Osteocyte (in vitro differentiated cells): Measurements from ENCODE around the gene RAPGEF5. TPM values are rescaled to one million over a fixed set of nuclear protein-coding genes. Genes with fewer than 3 reads are reported as not detected.

Experiments used
- DNase-seq: peaks from one replicate; pipeline ENCODE4 v3.0.0; 2021; ENCODE audit warnings: mixed read lengths; ENCODE audit not compliant: unreplicated experiment; ENCODE audit errors: extremely low spot score
- H3K27ac Mint-ChIP-seq: one replicate; pipeline ENCODE4 v1.8.0; 2021; ENCODE audit warnings: mild to moderate bottlenecking, mixed read lengths; ENCODE audit not compliant: unreplicated experiment
- H3K27me3 Mint-ChIP-seq: one replicate; pipeline ENCODE4 v1.8.0; 2021; ENCODE audit warnings: mixed read lengths; ENCODE audit not compliant: unreplicated experiment
- H3K36me3 Mint-ChIP-seq: one replicate; pipeline ENCODE4 v1.8.0; 2021; ENCODE audit warnings: mixed read lengths; ENCODE audit not compliant: unreplicated experiment
- H3K4me1 Mint-ChIP-seq: one replicate; pipeline ENCODE4 v1.8.0; 2021; ENCODE audit warnings: mixed read lengths; ENCODE audit not compliant: unreplicated experiment
- H3K4me3 Mint-ChIP-seq: one replicate; pipeline ENCODE4 v1.8.0; 2021; ENCODE audit warnings: mild to moderate bottlenecking, moderate library complexity, mixed read lengths; ENCODE audit not compliant: unreplicated experiment
- H3K9me3 Mint-ChIP-seq: one replicate; pipeline ENCODE4 v1.8.0; 2021; ENCODE audit warnings: mixed read lengths; ENCODE audit not compliant: unreplicated experiment
- total RNA-seq: library from RNA; stranded (reverse); gene quantifications from 2 replicates; pipeline ENCODE4 v1.2.1, GENCODE V29; 2021
- TF ChIP-seq, protein P1 (sequence below): fragments of 200-600 bp; sonication (generic); IDR thresholded peaks from 2 replicates; pipeline ENCODE4 v1.5.0; 2021; ENCODE audit warnings: antibody characterized with exemption, mild to moderate bottlenecking, moderate library complexity

Gene RAPGEF5
- total RNA-seq, 1 donor from 2014 or later: 0.27 TPM

DNA sequence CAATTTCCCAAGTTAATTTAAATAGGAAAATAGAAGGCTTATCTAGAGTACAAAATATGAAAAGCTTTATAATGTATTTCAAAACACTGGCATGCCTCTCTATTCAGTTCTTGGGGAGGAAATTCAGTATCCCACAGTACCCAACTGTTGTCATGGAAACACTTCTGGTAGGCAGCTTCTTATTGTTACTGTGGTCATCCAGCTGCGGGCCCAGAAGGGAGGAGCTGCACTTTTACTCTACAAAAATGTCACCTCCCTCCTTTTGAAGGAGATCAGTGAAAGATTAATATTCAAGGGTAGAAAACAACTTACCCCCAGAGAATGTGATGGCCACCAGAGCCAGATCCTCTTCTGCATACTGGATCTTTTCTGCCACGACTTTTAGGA is 202.8 kb downstream of the RAPGEF5 start:
- Mint-ChIP-seq H3K36me3 (no peaks in the 10 kb centered on the region), H3K9me3 (no peaks in the 10 kb centered on the region), H3K4me1 (no peaks in the 10 kb centered on the region), H3K27ac (no peak overlapping the region), H3K4me3 (no peak overlapping the region), H3K27me3 (no peaks in the 10 kb centered on the region)
- DNase-seq: no peak
- TF ChIP-seq, protein P1, sequence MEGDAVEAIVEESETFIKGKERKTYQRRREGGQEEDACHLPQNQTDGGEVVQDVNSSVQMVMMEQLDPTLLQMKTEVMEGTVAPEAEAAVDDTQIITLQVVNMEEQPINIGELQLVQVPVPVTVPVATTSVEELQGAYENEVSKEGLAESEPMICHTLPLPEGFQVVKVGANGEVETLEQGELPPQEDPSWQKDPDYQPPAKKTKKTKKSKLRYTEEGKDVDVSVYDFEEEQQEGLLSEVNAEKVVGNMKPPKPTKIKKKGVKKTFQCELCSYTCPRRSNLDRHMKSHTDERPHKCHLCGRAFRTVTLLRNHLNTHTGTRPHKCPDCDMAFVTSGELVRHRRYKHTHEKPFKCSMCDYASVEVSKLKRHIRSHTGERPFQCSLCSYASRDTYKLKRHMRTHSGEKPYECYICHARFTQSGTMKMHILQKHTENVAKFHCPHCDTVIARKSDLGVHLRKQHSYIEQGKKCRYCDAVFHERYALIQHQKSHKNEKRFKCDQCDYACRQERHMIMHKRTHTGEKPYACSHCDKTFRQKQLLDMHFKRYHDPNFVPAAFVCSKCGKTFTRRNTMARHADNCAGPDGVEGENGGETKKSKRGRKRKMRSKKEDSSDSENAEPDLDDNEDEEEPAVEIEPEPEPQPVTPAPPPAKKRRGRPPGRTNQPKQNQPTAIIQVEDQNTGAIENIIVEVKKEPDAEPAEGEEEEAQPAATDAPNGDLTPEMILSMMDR: no peak

DNA sequence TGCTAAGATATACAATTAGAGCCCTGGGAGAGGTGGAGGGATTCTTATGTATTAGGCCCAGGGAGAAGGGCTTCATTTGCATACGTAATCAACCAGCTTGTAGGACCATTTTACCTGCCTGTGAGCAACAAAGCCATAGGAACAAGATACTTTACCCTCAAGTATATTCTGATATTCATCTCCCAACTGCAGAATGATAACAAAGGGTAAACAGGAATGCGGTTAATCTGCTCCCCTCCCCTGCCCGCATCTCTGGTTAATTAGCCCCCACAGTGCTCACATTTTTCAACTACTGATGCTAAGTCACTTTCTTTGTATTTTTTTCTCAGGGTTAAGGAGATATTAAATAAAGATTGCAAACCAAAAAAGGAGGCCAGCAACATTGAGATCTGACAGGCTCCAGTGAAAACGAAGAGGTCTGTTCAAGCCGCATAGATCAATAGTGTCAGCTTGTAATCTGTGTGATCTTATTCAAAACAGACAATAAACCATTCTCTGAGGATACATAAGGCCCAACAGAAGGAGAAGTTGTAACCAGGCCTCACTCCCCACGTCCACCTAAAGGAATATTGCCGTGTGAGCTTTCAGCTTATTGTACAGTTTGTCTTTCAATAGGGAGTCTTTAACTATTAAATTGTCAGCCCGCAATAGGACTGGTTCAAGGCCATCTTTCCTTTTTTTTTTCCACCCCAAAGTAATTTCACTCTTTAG is 203.4 kb downstream of the RAPGEF5 start:
- H3K27me3 Mint-ChIP-seq: no peaks in the 10 kb centered on the region
- no peak overlapping the region for H3K27ac Mint-ChIP-seq
- no peak for DNase-seq
- no peaks in the 10 kb centered on the region for H3K36me3 Mint-ChIP-seq
- H3K9me3 Mint-ChIP-seq: no peaks in the 10 kb centered on the region
- no peaks in the 10 kb centered on the region for H3K4me1 Mint-ChIP-seq
- TF ChIP-seq, protein P1: no peak
- no peak overlapping the region for H3K4me3 Mint-ChIP-seq

DNA sequence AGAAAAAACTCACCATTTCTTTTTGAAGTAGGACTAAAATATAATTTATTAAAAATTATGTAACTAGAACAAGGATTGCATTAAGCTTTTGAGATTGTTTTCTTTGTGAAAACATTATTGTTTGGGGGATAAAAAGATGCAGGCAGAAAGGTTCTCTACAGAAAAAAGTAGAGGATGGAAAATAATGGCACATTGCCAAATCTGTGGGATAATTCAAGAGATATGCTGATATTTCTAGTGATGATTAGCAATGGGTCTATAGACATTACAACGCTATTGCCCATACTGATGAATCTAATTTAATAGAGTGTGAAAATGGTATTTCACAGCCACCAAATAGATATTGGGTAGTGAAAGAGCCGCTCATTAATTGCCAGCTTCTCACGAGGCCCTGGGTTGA is 204.3 kb downstream of the RAPGEF5 start:
- no peaks in the 10 kb centered on the region for H3K36me3 Mint-ChIP-seq
- H3K27ac Mint-ChIP-seq: no peak overlapping the region
- no peaks in the 10 kb centered on the region for H3K27me3 Mint-ChIP-seq
- no peaks in the 10 kb centered on the region for H3K9me3 Mint-ChIP-seq
- H3K4me1 Mint-ChIP-seq: no peaks in the 10 kb centered on the region
- H3K4me3 Mint-ChIP-seq: no peak overlapping the region
- TF ChIP-seq, protein P1: no peak
- DNase-seq: no peak

DNA sequence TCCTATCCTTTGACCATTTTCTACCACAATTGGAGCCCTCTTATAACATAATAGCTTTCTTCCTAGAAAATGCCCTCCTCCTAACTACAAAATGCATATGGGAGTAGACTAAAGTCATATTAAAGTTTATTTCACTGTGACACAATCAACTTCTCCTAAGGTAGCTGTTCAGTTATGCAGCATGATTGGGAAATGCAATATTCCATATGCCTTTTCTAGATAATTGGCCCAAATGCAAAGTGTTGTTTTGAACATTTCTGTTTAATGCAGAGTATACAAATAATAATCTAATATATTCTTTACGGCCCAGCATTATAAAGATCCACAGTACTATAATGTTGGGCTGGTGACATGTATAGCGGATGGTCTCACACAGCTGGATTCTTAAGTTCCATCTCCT is 205.1 kb downstream of the RAPGEF5 start:
- H3K27me3 Mint-ChIP-seq: peaks cover 2% of the 10 kb centered on the region
- H3K36me3 Mint-ChIP-seq: no peaks in the 10 kb centered on the region
- no peak for DNase-seq
- H3K4me1 Mint-ChIP-seq: peaks cover 2% of the 10 kb centered on the region
- H3K27ac Mint-ChIP-seq: no peak overlapping the region
- no peaks in the 10 kb centered on the region for H3K9me3 Mint-ChIP-seq
- no peak overlapping the region for H3K4me3 Mint-ChIP-seq
- TF ChIP-seq, protein P1: no peak

DNA sequence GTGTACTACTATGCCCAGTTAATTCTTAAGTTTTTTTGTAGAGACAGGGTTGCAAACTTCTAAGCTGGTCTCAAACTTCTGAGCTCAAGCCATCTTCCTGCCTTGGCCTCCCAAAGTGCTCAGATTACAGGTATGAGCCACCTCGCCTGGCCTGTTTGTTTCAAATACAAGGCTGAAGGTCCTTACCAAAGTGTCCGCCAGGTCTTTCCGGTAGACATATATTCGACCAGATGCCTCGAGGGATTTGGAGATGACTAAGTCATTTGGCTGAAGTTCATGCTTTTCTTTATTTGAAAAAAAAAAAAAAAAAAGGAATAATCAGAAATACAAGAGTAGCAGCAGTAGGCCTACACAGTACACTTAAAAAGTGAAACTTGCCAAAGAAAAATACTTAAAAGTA is 206.7 kb downstream of the RAPGEF5 start:
- H3K9me3 Mint-ChIP-seq: no peaks in the 10 kb centered on the region
- H3K36me3 Mint-ChIP-seq: no peaks in the 10 kb centered on the region
- H3K27ac Mint-ChIP-seq: no peak overlapping the region
- H3K4me3 Mint-ChIP-seq: no peak overlapping the region
- DNase-seq: no peak
- H3K27me3 Mint-ChIP-seq: peaks cover 2% of the 10 kb centered on the region
- peaks cover 2% of the 10 kb centered on the region for H3K4me1 Mint-ChIP-seq
- TF ChIP-seq, protein P1: no peak
